ENCODE results near the gene STARD4.

STARD4 gene

DNA sequence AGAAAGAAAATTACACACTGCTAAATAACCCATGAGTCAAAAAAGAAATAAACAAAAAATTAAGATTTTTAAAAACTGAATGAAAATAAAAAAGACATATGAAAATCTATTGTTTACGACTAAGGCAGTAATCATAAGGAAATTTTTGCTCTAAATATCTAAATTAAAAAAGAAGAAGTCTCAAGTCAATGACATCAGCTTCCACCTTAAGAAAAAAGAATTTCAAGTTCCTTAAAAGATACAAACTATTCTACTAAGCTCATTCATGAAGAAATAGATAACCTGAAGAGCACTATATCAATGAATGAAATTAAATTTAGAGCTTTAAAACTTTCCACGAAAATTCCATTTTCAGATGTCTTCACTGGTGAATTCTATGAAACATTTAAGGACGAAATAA lies 15.7 kb upstream of the STARD4 start:
- no peak for DNase-seq (ENCODE audit: low spot score)

DNA sequence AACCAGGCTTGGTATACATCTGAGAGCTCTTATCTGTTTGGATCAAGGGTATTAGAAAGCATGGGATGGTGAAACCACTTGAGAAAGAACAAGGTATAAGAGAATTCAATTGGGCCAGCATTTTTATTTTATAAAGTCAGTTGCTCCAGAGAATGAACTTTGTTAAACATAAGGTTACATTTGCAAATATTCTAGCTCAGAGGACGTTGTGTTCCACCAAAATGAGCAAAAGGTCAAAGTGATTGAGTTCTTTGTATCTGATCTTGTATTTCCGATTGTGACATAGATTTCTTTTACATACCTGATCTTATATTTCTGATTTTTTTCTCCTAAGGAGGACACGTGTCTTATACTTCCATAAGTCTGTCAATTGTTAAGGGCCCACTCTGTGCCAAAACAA lies 8.6 kb upstream of the STARD4 start:
- no peak for DNase-seq (ENCODE audit: low spot score)

GRCh38 chr5:111518777-111519176 lies 6.4 kb upstream of the STARD4 start:
- no peak for DNase-seq (ENCODE audit: low spot score)

GRCh38 chr5:111517853-111518501 lies 5.6 kb upstream of the STARD4 start:
- DNase-seq (ENCODE audit: low spot score) = no peak

DNA sequence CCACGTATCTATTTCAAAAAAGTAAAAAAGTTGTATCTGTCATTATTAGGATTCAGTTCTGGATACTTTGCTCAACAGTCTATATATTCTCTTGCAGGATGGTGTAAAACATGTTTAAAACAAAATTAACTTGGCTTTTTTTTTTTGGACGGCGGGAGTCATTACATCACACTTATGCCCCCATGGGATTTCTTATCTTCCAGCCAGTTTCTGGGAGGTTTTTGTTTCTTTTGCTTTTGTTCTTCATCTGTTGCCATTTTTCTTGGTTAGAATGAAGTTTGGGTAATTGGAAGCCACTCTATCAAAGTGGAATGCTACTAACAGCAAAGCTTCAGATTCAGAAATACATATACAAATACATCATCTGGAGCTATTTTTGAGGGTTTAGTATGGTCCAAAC lies 1.8 kb upstream of the STARD4 start:
- DNase-seq (ENCODE audit: low spot score) = no peak

GRCh38 chr5:111513131-111513520 lies 791 bp upstream of the STARD4 start:
- no peak for DNase-seq (ENCODE audit: low spot score)

DNA sequence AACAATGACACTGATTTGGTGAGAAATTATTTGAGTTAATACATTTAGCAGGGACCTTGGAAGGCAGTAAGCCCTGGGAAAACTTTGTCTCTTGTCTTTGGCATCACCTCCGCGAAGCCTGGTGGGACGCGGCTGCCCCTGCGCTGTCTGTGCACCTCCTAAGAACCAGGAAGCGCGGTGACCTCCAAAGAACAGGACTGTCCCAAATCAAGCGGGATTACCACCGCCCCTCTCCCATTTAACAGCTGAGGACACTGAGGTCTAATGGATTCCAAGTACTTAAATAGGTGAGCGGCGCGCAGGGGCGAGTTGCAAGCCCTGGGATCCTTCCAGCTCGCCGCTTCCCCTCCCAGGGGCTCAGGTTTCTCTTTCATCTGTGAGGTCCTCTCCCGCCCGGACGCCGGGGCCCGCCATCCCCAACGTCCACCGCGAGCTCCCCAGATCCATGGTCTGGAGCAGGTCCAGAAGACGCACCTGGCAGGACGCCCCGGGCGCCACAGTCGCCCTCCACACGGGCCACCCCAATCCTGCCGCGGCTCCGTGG lies 432 bp downstream of the STARD4 start:
- DNase-seq (ENCODE audit: low spot score) = no peak

DNA sequence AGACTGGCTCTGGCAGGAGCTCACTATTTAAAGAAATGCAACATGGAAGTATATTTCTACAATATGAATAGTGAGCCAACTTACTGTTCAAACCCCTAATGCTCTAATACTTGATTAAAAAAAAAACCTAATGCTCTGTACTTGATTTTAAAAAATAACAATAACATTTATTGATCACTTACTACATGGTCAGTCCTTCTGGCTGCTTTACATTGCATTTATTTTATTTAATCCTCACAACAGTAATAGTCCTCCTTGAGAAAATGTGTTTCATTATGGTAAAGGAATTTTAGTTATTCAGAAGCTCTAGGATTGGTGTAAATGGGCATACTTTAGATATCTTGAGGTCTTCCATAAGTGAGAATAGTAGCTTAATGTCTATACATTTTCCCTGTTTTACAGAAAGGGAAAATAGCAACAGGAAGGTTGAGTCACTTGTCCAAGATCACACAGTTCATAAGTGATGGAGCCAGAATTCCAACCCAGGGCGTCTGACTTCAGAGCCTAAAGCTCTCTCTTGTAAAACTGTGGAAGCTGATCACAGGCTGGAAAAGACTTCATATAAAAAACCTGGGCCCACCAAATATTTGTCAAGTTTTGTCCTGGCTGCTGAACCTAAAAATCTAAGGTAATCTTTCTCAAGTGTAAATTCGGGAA lies 1.0 kb downstream of the STARD4 start:
- peak; percentile 36 for DNase-seq (ENCODE audit: low spot score)

DNA sequence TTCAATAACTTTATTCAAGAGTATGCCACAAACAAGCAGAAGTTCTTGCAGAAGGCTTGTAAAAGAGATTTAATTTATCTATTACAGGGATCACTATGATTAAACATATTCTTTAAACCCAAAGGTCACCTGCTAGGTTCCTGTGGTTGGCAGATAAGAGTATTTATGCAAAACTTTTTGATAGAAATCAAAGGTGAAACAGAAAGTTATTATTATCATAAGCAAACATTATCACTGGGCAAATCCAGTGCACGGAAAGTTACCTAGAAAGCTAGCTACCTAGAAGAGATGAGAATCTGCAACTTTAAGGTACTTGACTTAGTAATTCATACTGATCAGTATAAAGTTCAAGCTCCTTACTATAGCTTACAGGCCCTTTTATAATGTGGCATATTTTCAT lies 3.2 kb downstream of the STARD4 start:
- no peak for DNase-seq (ENCODE audit: low spot score)

GRCh38 chr5:111507276-111507675 lies 5.1 kb downstream of the STARD4 start:
- DNase-seq (ENCODE audit: low spot score) = no peak

DNA sequence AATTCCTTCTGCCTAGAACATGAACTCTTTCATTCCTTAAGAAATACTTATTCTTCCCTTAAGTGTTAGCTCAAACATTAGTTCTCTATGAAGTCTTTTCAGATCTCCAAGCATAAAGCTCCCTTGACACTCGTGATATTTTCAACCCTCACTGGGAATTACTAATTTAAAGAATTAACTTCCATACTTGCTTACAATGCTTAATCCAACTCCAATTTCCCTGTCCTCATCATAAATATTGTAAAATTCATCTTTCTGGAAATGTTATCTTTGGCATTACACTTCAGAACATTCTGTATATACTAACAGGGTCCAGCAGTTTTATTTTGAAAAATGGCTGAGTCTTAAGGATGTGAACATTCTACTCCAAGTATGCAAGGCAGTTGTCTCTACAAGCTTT lies 7.2 kb downstream of the STARD4 start:
- no peak for DNase-seq (ENCODE audit: low spot score)

- no peak for DNase-seq (ENCODE audit: low spot score)
These were observed 9.4 kb downstream of the STARD4 start for GRCh38 chr5:111502956-111503355.

DNA sequence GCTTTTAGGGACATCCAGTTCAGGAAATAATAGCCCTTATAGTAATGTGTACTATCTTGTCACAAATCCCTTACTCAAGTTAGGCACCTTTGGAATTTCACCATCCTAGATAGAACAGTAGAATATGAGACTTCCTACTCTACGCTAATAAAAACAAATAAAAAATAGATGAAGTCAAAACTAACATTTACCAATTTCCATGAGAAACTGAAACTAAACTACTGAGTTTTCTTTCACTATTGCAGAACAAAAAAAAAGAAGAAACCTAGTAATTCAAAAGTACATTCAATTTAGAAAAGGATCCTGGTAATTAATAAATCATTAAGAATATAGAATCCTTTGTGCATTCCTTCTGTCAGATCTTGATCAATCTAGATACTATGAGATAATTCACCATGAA lies 14.0 kb downstream of the STARD4 start:
- no peak for DNase-seq (ENCODE audit: low spot score)

GRCh38 chr5:111495159-111495558 lies 17.2 kb downstream of the STARD4 start:
- DNase-seq (ENCODE audit: low spot score) = no peak

GRCh38 chr5:111494355-111494999 lies 17.9 kb downstream of the STARD4 start:
- no peak for DNase-seq (ENCODE audit: low spot score)

GRCh38 chr5:111493031-111493430 lies 19.3 kb downstream of the STARD4 start:
- no peak for DNase-seq (ENCODE audit: low spot score)

DNA sequence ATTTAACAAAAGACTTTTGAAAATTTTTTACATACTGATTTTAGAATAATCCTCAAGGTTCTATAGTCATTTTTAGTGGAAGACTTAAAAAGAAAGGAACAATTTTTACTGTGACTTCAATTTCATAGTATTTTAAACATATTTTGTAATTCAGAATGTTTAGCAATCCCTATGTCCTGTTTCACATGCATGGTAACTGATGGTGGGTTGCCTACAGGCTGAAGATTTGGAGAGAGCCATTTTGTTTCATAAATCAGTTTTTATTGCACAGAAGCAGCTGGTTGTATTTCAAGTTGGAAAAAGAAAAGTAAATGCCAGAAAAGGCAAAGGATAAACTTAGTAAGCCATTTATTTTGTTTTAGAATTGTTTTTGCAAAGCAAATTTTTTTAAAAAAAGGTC lies 24.0 kb downstream of the STARD4 start:
- DNase-seq (ENCODE audit: low spot score) = no peak

GRCh38 chr5:111486926-111487325 lies 25.4 kb downstream of the STARD4 start:
- DNase-seq (ENCODE audit: low spot score) = no peak

DNA sequence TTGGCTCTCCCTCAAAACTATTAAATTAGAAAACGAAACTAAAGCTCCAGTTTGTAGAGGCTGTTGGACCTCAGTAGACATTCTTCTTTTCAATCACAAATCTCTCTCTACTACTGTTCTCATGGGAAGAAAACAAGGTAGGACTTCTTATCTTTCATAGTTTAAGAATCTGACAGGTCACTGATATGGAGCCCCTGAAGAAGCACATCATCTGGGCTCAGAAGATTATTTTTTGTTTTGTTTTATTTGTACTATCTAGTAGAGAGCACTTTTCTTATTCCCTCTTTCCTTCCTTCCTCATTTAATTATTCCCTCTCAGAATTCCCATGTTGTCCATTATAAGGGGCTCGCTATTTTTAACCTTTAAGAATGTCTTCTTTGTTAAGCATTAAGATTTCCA lies 26.3 kb downstream of the STARD4 start:
- no peak for DNase-seq (ENCODE audit: low spot score)

GRCh38 chr5:111480346-111480745 lies 32.0 kb downstream of the STARD4 start:
- DNase-seq (ENCODE audit: low spot score) = no peak

DNA sequence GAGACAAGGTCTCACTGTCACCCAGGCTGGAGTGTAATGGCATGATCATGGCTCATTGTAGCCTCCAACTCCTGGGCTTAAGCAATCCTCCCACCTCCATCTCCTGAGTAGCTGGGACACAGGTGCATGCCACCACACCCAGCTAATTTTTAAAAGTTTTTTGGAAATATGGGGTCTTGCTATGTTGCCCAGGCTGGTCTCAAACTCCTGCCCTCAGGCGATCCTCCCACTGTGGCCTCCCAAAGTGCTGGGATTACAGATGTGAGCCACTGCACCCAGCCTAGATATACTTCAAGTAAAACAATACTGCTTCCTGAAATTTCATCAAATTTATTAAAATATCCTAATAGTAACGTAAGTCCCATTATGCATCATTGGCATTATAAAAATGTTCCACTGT lies 33.4 kb downstream of the STARD4 start:
- no peak for DNase-seq (ENCODE audit: low spot score)

DNA sequence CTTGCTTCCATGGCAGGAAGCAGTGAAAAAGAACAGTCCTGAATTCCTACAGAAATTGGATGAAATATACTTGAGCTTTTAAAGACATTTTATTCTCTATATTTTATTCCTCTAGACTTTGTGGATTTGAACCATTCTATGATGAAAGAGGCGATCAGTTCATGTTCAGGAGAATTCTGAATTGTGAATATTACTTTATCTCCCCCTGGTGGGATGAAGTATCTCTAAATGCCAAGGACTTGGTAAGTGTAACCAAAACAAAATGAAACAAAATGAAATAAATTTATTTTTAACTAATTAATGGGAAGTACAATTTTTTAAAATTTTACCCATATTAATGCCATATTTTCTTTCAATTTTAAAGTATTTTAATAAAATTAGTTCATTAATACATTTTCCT lies 34.1 kb downstream of the STARD4 start:
- no peak for DNase-seq (ENCODE audit: low spot score)

DNA sequence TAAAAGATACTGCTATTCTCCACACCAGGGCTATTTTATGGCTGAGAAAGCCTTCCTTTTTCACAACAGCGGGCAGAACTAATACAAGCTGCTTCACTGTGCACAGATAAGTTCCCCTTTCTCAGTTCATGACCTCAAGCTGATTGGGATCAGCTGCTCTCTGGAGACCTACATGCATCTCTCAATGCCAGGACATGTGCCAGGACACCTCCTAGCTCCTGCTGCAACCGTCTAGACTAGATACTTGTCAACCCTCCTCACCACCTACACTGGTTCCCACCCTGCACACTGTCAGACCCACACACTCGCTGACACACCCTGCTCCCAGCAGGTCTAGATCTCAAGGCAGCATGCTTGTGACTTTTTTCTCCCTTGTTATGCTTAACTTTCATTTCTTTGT lies 39.8 kb downstream of the STARD4 start:
- no peak for DNase-seq (ENCODE audit: low spot score)

Measured in kidney capillary endothelial cell (primary cell).